Putamen (tissue), 1 donor: ENCODE results near the gene WDR54.
"Not testable (repeated sequence)": the region's sequence is repeated elsewhere in the genome, so short reads cannot be mapped to it uniquely, and the experiment has no call there.

Experiments
- DNase-seq: peaks from one replicate; pipeline ENCODE4 v3.0.0-alpha.2; 2016; ENCODE audit warnings: low spot score

WDR54 gene

GRCh38 chr2:74429487-74430451 is 8.2 kb downstream of the WDR54 start:
- DNase-seq: no peak

GRCh38 chr2:74430502-74430901 is 9.0 kb downstream of the WDR54 start:
- DNase-seq: no peak

GRCh38 chr2:74436111-74436805 is 14.7 kb downstream of the WDR54 start:
- no peak for DNase-seq

- DNase-seq: no peak
These were observed 15.5 kb downstream of the WDR54 start for GRCh38 chr2:74436848-74437695.

- DNase-seq: no peak
These were observed 16.7 kb downstream of the WDR54 start for GRCh38 chr2:74438248-74438647.

- no peak for DNase-seq
These were observed 17.8 kb downstream of the WDR54 start for GRCh38 chr2:74439373-74439772.

GRCh38 chr2:74439803-74440377 is 18.4 kb downstream of the WDR54 start:
- DNase-seq: peak; percentile 96

GRCh38 chr2:74440378-74441169 is 19.0 kb downstream of the WDR54 start:
- DNase-seq: peak; percentile 94

GRCh38 chr2:74441170-74441689 is 19.7 kb downstream of the WDR54 start:
- DNase-seq: no peak

- no peak for DNase-seq
These were observed 20.4 kb downstream of the WDR54 start, which contains the start of gene RTKN for GRCh38 chr2:74441690-74442482. TSS of gene RTKN (minus strand) at chr2:74441937. CDS start at chr2:74441816, 121 bp downstream.

GRCh38 chr2:74442483-74443297 is 21.2 kb downstream of the WDR54 start:
- DNase-seq: not testable (repeated sequence)

- DNase-seq: no peak
These were observed 23.2 kb downstream of the WDR54 start for GRCh38 chr2:74444498-74445318.

- DNase-seq: no peak
These were observed 25.9 kb downstream of the WDR54 start for GRCh38 chr2:74447230-74447999.

- DNase-seq: no peak
These were observed 27.2 kb downstream of the WDR54 start for GRCh38 chr2:74448771-74449170.

GRCh38 chr2:74450570-74451190 is 29.1 kb downstream of the WDR54 start:
- no peak for DNase-seq

GRCh38 chr2:74454654-74455511 is 33.4 kb downstream of the WDR54 start, which contains the start of gene INO80B:
TSS of gene INO80B (plus strand) at chr2:74455087. CDS start at chr2:74455117, 30 bp downstream.
- peak; percentile 98 for DNase-seq
